ENCODE results near the gene APC.
"Not testable (repeated sequence)": the region's sequence is repeated elsewhere in the genome, so short reads cannot be mapped to it uniquely, and the experiment has no call there.

APC gene

GRCh38 chr5:112847306-112847705 lies 109.6 kb downstream of the APC start:
- DNase-seq, result no peak
- Mint-ChIP-seq H3K27ac (no peak overlapping the region), H3K9me3 (no peaks in the 10 kb centered on the region), H3K27me3 (no peaks in the 10 kb centered on the region), H3K4me3 (no peak overlapping the region), H3K4me1 (peaks cover 5% of the 10 kb centered on the region)
- no peak for ATAC-seq

GRCh38 chr5:112848116-112848811 lies 110.6 kb downstream of the APC start:
- no peak overlapping the region for H3K4me3 Mint-ChIP-seq
- no peak for DNase-seq

DNA sequence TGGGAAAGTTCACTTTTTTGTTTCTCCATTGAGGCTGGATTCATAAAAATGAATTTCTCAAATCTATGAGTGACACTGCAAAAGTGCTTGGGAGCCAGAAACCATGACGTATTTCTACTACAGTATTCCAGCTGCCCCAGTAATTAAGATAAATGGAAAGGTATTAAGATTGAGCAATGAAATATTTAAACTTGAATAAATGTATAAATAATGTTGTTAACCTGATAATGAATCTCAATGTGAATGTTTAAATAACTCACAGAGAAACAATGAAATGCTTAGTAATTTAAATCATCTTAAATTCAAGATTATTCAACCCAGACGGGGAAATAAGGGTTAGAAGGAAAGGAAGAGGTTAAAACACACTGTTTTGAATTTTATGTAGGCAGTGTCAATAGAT lies 112.2 kb downstream of the APC start:
- peaks cover 4 to 6% of the 10 kb centered on the region in 2 donors for H3K9me3 Mint-ChIP-seq
- peaks cover 18% of the 10 kb centered on the region for H3K27me3 Mint-ChIP-seq
- peaks cover 5% of the 10 kb centered on the region for H3K4me1 Mint-ChIP-seq
- no peak for ATAC-seq
- no peak overlapping the region for H3K4me3 Mint-ChIP-seq
- H3K27ac Mint-ChIP-seq, result no peak overlapping the region
- DNase-seq, result no peak

More at GRCh38 chr5:112848116-112848811, 110.6 kb downstream of the APC start:
- Mint-ChIP-seq H3K27me3 (peaks cover 2% of the 10 kb centered on the region), H3K27ac (peak overlapping the region in 1 of 2 donors; percentile 82), H3K4me1 (peaks cover 5% of the 10 kb centered on the region), H3K9me3 (no peaks in the 10 kb centered on the region)
- ATAC-seq, result peak; percentile 97

GRCh38 chr5:112854651-112855050 lies 117.0 kb downstream of the APC start:
- H3K4me3 Mint-ChIP-seq, result no peak overlapping the region
- ATAC-seq, result no peak

GRCh38 chr5:112857866-112858265 lies 120.2 kb downstream of the APC start:
- H3K4me1 Mint-ChIP-seq, result peaks cover 19% of the 10 kb centered on the region
- no peak overlapping the region for H3K4me3 Mint-ChIP-seq
- no peak overlapping the region for H3K27ac Mint-ChIP-seq

More at GRCh38 chr5:112854651-112855050, 117.0 kb downstream of the APC start:
- no peaks in the 10 kb centered on the region for H3K4me1 Mint-ChIP-seq
- peaks cover 8 to 14% of the 10 kb centered on the region in 2 donors for H3K9me3 Mint-ChIP-seq
- peaks cover 50% of the 10 kb centered on the region for H3K27me3 Mint-ChIP-seq
- H3K27ac Mint-ChIP-seq, result no peak overlapping the region
- no peak for DNase-seq

DNA sequence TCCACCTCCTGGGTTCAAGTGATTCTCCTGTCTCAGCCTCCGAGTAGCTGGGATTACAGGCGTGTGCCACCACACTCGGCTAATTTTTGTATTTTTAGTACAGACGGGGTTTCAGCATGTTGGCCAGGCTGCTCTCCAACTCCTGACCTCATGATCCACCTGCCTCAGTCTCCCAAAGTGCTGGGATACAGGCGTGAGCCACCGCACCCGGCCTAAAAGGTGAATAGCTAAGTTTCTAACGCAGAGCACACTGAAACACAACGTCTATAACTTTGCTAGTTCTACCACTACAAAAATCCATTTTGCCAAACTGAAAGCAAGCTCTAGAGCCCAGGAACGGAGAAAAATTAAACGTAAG lies 122.9 kb downstream of the APC start:
- peak in 1 of 2 donors; percentile 15 for DNase-seq
- Mint-ChIP-seq H3K4me1 (peaks cover 28% of the 10 kb centered on the region), H3K27me3 (peaks cover 26% of the 10 kb centered on the region), H3K27ac (peak overlapping the region; percentile 98 to 99), H3K4me3 (peak overlapping the region; percentile 90 to 91)
- H3K9me3 Mint-ChIP-seq, ATAC-seq: not testable (repeated sequence)

More at GRCh38 chr5:112857866-112858265, 120.2 kb downstream of the APC start:
- DNase-seq (no peak), ATAC-seq (no peak)
- peaks cover 8 to 14% of the 10 kb centered on the region in 2 donors for H3K9me3 Mint-ChIP-seq
- H3K27me3 Mint-ChIP-seq, result peaks cover 50% of the 10 kb centered on the region

- ATAC-seq (peak; percentile 96), DNase-seq (peak; percentile 86 to 90)
- Mint-ChIP-seq H3K27me3 (peaks cover 20% of the 10 kb centered on the region), H3K9me3 (no peaks in the 10 kb centered on the region), H3K27ac (peak within 1 kb of the TSS; percentile 98 to 99), H3K4me1 (peaks cover 28% of the 10 kb centered on the region), H3K4me3 (peak within 1 kb of the TSS; percentile 90 to 91)
Observed at GRCh38 chr5:112860929-112861637, 123.4 kb downstream of the APC start, which contains the start of gene SRP19. TSS of gene SRP19 (plus strand) at chr5:112861287. CDS start at chr5:112861377, 90 bp downstream.

DNA sequence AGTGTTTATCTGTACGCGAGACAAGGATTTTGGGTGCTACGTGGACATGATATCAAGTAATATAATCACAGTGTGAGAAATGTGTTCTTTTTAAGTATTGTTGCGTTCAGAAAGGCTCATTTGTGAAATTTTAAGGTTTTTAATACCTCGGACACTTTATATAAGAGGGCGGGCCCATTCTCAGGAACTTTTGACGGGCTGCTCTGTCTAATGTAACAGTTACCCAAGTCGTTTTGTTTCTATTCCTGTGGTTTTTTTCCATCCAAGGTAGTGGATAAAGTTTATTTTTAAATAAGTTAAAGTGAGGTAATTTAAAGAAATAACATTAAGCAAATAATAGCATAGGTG lies 123.9 kb downstream of the APC start:
- Mint-ChIP-seq H3K27ac (peak overlapping the region; percentile 98 to 99), H3K9me3 (no peaks in the 10 kb centered on the region), H3K4me1 (peaks cover 34% of the 10 kb centered on the region), H3K4me3 (peak overlapping the region; percentile 90 to 91), H3K27me3 (peaks cover 15% of the 10 kb centered on the region)
- ATAC-seq (no peak), DNase-seq (no peak)

DNA sequence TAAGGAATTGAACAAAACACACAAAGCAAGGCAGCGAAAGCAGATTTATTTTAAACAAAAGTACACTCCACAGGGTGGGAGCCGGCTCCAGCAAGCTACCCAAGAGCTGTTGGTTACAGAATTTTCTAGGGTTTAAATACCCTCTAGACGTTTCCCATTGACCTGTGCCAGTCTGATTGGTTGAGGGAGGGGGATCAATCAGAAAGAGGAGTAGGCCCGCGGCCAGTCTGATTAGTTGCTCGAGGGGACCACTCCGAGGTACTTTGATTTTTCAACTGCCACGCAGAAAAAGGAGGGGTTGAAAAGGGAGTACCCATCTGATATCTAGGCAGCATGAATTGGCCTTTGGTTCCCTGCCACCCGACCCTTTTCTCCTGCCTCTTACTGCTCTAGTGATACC lies 124.4 kb downstream of the APC start:
- Mint-ChIP-seq H3K27ac (peak overlapping the region; percentile 98 to 99), H3K4me3 (peak overlapping the region; percentile 90 to 91), H3K4me1 (peaks cover 38% of the 10 kb centered on the region), H3K27me3 (peaks cover 13% of the 10 kb centered on the region), H3K9me3 (no peaks in the 10 kb centered on the region)
- DNase-seq, result no peak
- ATAC-seq, result no peak

- DNase-seq (no peak), ATAC-seq (no peak)
- Mint-ChIP-seq H3K4me3 (peak overlapping the region; percentile 90 to 91), H3K27me3 (peaks cover 1% of the 10 kb centered on the region), H3K27ac (peak overlapping the region; percentile 73 to 88), H3K9me3 (no peaks in the 10 kb centered on the region), H3K4me1 (peaks cover 50% of the 10 kb centered on the region)
Observed at GRCh38 chr5:112863549-112863948, 125.9 kb downstream of the APC start.

DNA sequence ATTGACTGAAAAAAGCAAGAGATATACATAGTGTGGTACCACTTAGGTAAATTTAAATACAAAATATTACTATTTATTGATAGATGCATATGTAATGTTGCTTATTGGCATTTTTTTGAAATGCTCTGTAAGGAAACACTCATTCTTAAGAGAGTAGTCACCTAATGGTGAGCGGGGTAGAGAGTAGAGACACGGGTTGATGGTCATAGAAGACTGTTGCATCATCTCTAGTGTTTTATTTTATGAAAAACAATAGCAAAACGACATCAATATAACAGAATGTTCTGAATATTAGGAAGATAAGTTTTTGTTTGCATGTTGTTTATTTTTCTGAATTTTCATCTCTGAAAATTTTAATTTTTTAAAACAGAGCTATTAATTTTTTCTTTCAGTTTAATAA lies 127.4 kb downstream of the APC start:
- no peak overlapping the region for H3K4me3 Mint-ChIP-seq
- H3K27me3 Mint-ChIP-seq, result no peaks in the 10 kb centered on the region
- H3K27ac Mint-ChIP-seq, result peak overlapping the region in 1 of 2 donors; percentile 19
- H3K9me3 Mint-ChIP-seq, result no peaks in the 10 kb centered on the region
- DNase-seq (no peak), ATAC-seq (no peak)
- H3K4me1 Mint-ChIP-seq, result peaks cover 64% of the 10 kb centered on the region

- Mint-ChIP-seq H3K27ac (peak overlapping the region; percentile 76 to 92), H3K27me3 (no peaks in the 10 kb centered on the region), H3K4me1 (peaks cover 59% of the 10 kb centered on the region), H3K9me3 (no peaks in the 10 kb centered on the region), H3K4me3 (no peak overlapping the region)
- ATAC-seq (peak; percentile 58), DNase-seq (no peak)
Observed at GRCh38 chr5:112866739-112867138, 129.1 kb downstream of the APC start.

DNA sequence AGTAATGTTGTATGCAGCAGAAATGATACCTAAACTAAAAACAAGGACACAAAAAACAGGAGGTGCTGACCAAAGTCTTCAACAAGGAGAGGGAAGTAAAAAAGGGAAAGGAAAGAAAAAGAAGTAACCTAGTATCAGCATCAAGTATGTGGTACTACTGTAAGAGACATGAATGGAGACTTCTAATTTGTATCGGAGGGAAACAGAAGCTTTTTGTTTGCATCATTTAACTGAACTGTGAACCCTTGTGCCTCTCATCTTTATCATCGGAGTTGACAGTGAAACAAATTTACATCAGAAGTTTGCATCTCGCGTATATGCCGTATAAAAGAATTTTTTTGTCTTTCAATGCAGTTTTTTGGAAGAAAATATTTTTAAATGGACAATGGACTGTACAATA lies 129.7 kb downstream of the APC start:
- Mint-ChIP-seq H3K9me3 (no peaks in the 10 kb centered on the region), H3K4me1 (peaks cover 55% of the 10 kb centered on the region), H3K27ac (peak overlapping the region in 1 of 2 donors; percentile 84), H3K4me3 (no peak overlapping the region), H3K27me3 (no peaks in the 10 kb centered on the region)
- no peak for ATAC-seq
- DNase-seq, result no peak

- Mint-ChIP-seq H3K9me3 (no peaks in the 10 kb centered on the region), H3K4me1 (peaks cover 50% of the 10 kb centered on the region), H3K27ac (no peak overlapping the region), H3K4me3 (no peak overlapping the region), H3K27me3 (no peaks in the 10 kb centered on the region)
- peak in 1 of 2 donors; percentile 24 for DNase-seq
- peak; percentile 84 for ATAC-seq
Observed at GRCh38 chr5:112869948-112870347, 132.3 kb downstream of the APC start.

GRCh38 chr5:112870966-112871365 lies 133.3 kb downstream of the APC start:
- Mint-ChIP-seq H3K4me3 (no peak overlapping the region), H3K27me3 (no peaks in the 10 kb centered on the region), H3K4me1 (peaks cover 50% of the 10 kb centered on the region), H3K27ac (peak overlapping the region in 1 of 2 donors; percentile 78), H3K9me3 (no peaks in the 10 kb centered on the region)
- DNase-seq (no peak), ATAC-seq (no peak)

DNA sequence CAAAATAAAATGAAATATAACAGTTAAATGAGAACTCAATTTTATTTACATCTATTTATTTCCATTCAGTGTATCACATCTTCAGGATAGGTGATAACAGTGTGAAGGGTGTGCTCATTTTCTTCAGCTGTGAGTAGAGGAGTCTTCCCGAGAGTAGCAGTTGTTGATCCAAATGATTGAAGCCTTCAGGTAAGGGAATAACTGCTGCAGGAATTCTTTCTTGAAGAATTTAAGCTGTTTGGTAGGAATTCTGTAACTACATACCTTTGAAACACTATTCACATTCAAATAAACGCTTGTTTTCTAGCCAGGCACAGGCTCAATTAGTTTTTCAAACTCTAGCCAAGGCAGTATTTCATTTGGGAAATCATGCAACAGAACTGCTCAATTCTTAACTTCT lies 138.7 kb downstream of the APC start:
- H3K27ac Mint-ChIP-seq, result no peak overlapping the region
- H3K4me3 Mint-ChIP-seq, result no peak overlapping the region

More for the DNA sequence above, 138.7 kb downstream of the APC start:
- DNase-seq (no peak), ATAC-seq (no peak)
- H3K4me1 Mint-ChIP-seq, result peaks cover 34% of the 10 kb centered on the region
- no peaks in the 10 kb centered on the region for H3K9me3 Mint-ChIP-seq
- no peaks in the 10 kb centered on the region for H3K27me3 Mint-ChIP-seq
